ENCODE measurements around the gene GPRIN2.
"Not testable (repeated sequence)": the region's sequence is repeated elsewhere in the genome, so short reads cannot be mapped to it uniquely, and the experiment has no call there.

The GPRIN2 gene

GRCh38 chr10:46556515-46557318 is at the start of gene GPRIN2:
Gene GPRIN2 (minus strand): TSS chr10:46556658. CDS start chr10:46550736, 5,922 bp downstream.
- no peak for DNase-seq (ENCODE audit: low read depth)

GRCh38 chr10:46600516-46600915 is 44.1 kb upstream of the GPRIN2 start:
- not testable (repeated sequence) for DNase-seq (ENCODE audit: low read depth)

GRCh38 chr10:46597616-46598246 is 41.3 kb upstream of the GPRIN2 start:
- not testable (repeated sequence) for DNase-seq (ENCODE audit: low read depth)

GRCh38 chr10:46596570-46596969 is 40.1 kb upstream of the GPRIN2 start:
- not testable (repeated sequence) for DNase-seq (ENCODE audit: low read depth)

- DNase-seq (ENCODE audit: low read depth), result not testable (repeated sequence)
Observed at GRCh38 chr10:46594453-46595063, 38.1 kb upstream of the GPRIN2 start.

- DNase-seq (ENCODE audit: low read depth), result not testable (repeated sequence)
Observed at GRCh38 chr10:46593307-46593706, 36.8 kb upstream of the GPRIN2 start.

- DNase-seq (ENCODE audit: low read depth), result not testable (repeated sequence)
Observed at GRCh38 chr10:46591053-46591452, 34.6 kb upstream of the GPRIN2 start.

GRCh38 chr10:46589589-46589988 is 33.1 kb upstream of the GPRIN2 start:
- DNase-seq (ENCODE audit: low read depth), result not testable (repeated sequence)

GRCh38 chr10:46588221-46588620 is 31.8 kb upstream of the GPRIN2 start:
- DNase-seq (ENCODE audit: low read depth), result not testable (repeated sequence)

GRCh38 chr10:46587546-46587945 is 31.1 kb upstream of the GPRIN2 start:
- DNase-seq (ENCODE audit: low read depth), result not testable (repeated sequence)

GRCh38 chr10:46585246-46585645 is 28.8 kb upstream of the GPRIN2 start:
- not testable (repeated sequence) for DNase-seq (ENCODE audit: low read depth)

- DNase-seq (ENCODE audit: low read depth), result not testable (repeated sequence)
Observed at GRCh38 chr10:46584196-46584595, 27.7 kb upstream of the GPRIN2 start.

- not testable (repeated sequence) for DNase-seq (ENCODE audit: low read depth)
Observed at GRCh38 chr10:46582568-46582967, 26.1 kb upstream of the GPRIN2 start.

GRCh38 chr10:46581997-46582396 is 25.5 kb upstream of the GPRIN2 start:
- not testable (repeated sequence) for DNase-seq (ENCODE audit: low read depth)

GRCh38 chr10:46579378-46579777 is 22.9 kb upstream of the GPRIN2 start:
- DNase-seq (ENCODE audit: low read depth), result not testable (repeated sequence)

- DNase-seq (ENCODE audit: low read depth), result not testable (repeated sequence)
Observed at GRCh38 chr10:46578474-46579178, 22.2 kb upstream of the GPRIN2 start, which contains the start of gene SYT15. Gene SYT15 (plus strand): TSS chr10:46579128. CDS start chr10:46579169, 41 bp downstream.

- not testable (repeated sequence) for DNase-seq (ENCODE audit: low read depth)
Observed at GRCh38 chr10:46577624-46578473, 21.4 kb upstream of the GPRIN2 start.

GRCh38 chr10:46573884-46574283 is 17.4 kb upstream of the GPRIN2 start:
- not testable (repeated sequence) for DNase-seq (ENCODE audit: low read depth)

GRCh38 chr10:46573314-46573713 is 16.9 kb upstream of the GPRIN2 start:
- not testable (repeated sequence) for DNase-seq (ENCODE audit: low read depth)

- not testable (repeated sequence) for DNase-seq (ENCODE audit: low read depth)
Observed at GRCh38 chr10:46572765-46573164, 16.3 kb upstream of the GPRIN2 start.

GRCh38 chr10:46570655-46571054 is 14.2 kb upstream of the GPRIN2 start:
- DNase-seq (ENCODE audit: low read depth), result not testable (repeated sequence)
